22Rv1 (cell line): ENCODE results near the gene NRXN2.
"Not testable (repeated sequence)": the region's sequence is repeated elsewhere in the genome, so short reads cannot be mapped to it uniquely, and the experiment has no call there.

ENCODE experiments used
- ZFX ChIP-seq: fragments of 450-650 bp; IDR thresholded peaks from 2 replicates; pipeline ENCODE4 v1.6.1; 2017; ENCODE audit warnings: antibody characterized with exemption, borderline replicate concordance
- TF ChIP-seq, protein P1 (sequence below): fragments of 450-650 bp; IDR thresholded peaks from 2 replicates; pipeline ENCODE4 v1.5.1; 2017; ENCODE audit warnings: mild to moderate bottlenecking

GRCh38 chr11:64595922-64596321 lies 127.1 kb downstream of the NRXN2 start:
- TF ChIP-seq, protein P1, sequence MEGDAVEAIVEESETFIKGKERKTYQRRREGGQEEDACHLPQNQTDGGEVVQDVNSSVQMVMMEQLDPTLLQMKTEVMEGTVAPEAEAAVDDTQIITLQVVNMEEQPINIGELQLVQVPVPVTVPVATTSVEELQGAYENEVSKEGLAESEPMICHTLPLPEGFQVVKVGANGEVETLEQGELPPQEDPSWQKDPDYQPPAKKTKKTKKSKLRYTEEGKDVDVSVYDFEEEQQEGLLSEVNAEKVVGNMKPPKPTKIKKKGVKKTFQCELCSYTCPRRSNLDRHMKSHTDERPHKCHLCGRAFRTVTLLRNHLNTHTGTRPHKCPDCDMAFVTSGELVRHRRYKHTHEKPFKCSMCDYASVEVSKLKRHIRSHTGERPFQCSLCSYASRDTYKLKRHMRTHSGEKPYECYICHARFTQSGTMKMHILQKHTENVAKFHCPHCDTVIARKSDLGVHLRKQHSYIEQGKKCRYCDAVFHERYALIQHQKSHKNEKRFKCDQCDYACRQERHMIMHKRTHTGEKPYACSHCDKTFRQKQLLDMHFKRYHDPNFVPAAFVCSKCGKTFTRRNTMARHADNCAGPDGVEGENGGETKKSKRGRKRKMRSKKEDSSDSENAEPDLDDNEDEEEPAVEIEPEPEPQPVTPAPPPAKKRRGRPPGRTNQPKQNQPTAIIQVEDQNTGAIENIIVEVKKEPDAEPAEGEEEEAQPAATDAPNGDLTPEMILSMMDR = not testable (repeated sequence)
- TF ChIP-seq ZFX = not testable (repeated sequence)
